Sigmoid colon (tissue), 7 donors: ENCODE results near the gene RAP1GAP. TPM values are rescaled to one million over a fixed set of nuclear protein-coding genes. Genes with fewer than 3 reads are reported as not detected.

Experiments
- DNase-seq: peaks from one replicate; pipeline ENCODE4 v3.0.0-alpha.2; 2019
- H3K27ac ChIP-seq, 4 donors: fragments of 200-600 bp; sonication (generic); one replicate each; pipeline ENCODE4 v1.5.1; 2016 to 2019; ENCODE audit warnings: mild to moderate bottlenecking in 1 of 4
- H3K27me3 ChIP-seq, 3 donors: fragments of 200-600 bp; sonication (generic); one replicate each; pipeline ENCODE4 v1.5.1; 2019; ENCODE audit warnings: mild to moderate bottlenecking in 1 of 3
- H3K36me3 ChIP-seq, 4 donors: fragments of 200-600 bp; sonication (generic); one replicate each; pipeline ENCODE4 v1.5.1; 2016 to 2019
- H3K4me1 ChIP-seq, 4 donors: fragments of 200-600 bp; sonication (generic); one replicate each; pipeline ENCODE4 v1.5.1; 2017 to 2019
- H3K4me3 ChIP-seq, 4 donors: fragments of 200-600 bp; sonication (generic); one replicate each; pipeline ENCODE4 v1.5.1; 2017 to 2019; ENCODE audit warnings: mild to moderate bottlenecking in 2 of 4, moderate library complexity in 1 of 4
- H3K9me3 ChIP-seq, 4 donors: fragments of 200-600 bp in 3 of 4; sonication (generic) in 3 of 4; one replicate each; pipeline versions ENCODE4 v1.5.1 to v1.6.1; 2013 to 2019
- EP300 ChIP-seq, 4 donors: sonication (generic); formaldehyde crosslinking; IDR thresholded peaks; one replicate each; pipeline ENCODE4 v1.6.1; 2017; ENCODE audit warnings: antibody characterized with exemption in 4 of 4
- POLR2A ChIP-seq, 2 donors: fragments of 450-650 bp; IDR thresholded peaks; one replicate each; pipeline ENCODE4 v1.6.1; 2016; ENCODE audit warnings: antibody characterized with exemption in 2 of 2, mild to moderate bottlenecking in 2 of 2, moderate library complexity in 2 of 2
- POLR2AphosphoS5 ChIP-seq, 4 donors: sonication (generic); formaldehyde crosslinking; IDR thresholded peaks; one replicate each; pipeline ENCODE4 v1.6.1; 2017; ENCODE audit warnings: antibody characterized with exemption in 4 of 4
- WGBS, 2 donors: extraction: QIAGEN DNeasy Blood & Tissue Kit; methylation state at CpG; one replicate each; pipeline ENCODE4 v1.1.7; 2013; 5-methylcytosine and 5-hydroxymethylcytosine counted together
- intact Hi-C: fragments of 100-400 bp; cut with DNase I; formaldehyde crosslinking; loops from one replicate; pipeline ENCODE4 v1.15.1; 2023
- polyA plus RNA-seq, 3 donors: library from polyadenylated mRNA; stranded (reverse); fragments of 200-250 nt; gene quantifications; one replicate each; pipeline ENCODE4 v1.2.3, GENCODE V29; 2013
- total RNA-seq, 4 donors: library from RNA; depleted of rRNA; stranded (reverse); fragments of >200 nt; gene quantifications; one replicate each; pipeline ENCODE4 v1.1.0, GENCODE V29; 2016
- TF ChIP-seq, protein P1 (sequence below), 4 experiments: fragments of 450-650 bp in 3 of 4; fragments of 200-600 bp in 1 of 4; IDR thresholded peaks; one replicate each; pipeline ENCODE4 v1.5.1; 2016 to 2019; ENCODE audit warnings: antibody characterized with exemption in 4 of 4, mild to moderate bottlenecking in 3 of 4, moderate library complexity in 2 of 4
- donor health status: healthy with polysubstance abuse.
- donor health status: Bipolar disorder and iron deficiency.
- donor health status: healthy.

RAP1GAP gene
- total and polyA plus RNA-seq, 7 donors: 0.33 to 47.4 (median 12.5) TPM; not detected in 1

DNA sequence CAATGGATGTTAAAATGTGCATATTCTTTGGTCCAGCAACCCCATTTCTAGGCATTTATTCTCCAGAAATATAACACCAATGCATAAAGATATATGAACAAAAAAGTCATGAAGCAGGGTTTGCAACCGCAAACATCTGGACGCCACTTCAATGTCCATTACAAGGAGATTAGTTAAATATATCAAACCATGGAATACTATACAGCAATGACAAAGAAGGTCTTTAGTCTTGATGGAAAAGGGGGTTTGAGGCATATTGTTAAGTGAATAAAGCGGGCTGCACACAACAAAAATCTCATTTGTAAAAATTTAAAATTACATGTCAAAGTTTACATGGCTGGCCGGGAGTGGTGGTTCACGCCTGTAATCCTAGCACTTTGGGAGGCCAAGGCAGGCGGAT lies 31.6 kb downstream of the RAP1GAP start:
- no peak for DNase-seq
- no peaks in the 10 kb centered on the region for H3K9me3 ChIP-seq
- H3K4me1 ChIP-seq: no peaks in the 10 kb centered on the region
- H3K36me3 ChIP-seq: no peaks in the 10 kb centered on the region
- intact Hi-C loops: no loop called here
- H3K4me3 ChIP-seq: no peak overlapping the region
- 88 to 95% methylated on average over 6 of the region's 6 CpGs for WGBS, 2 donors
- H3K27ac ChIP-seq: no peak overlapping the region
- TF ChIP-seq EP300 (IDR thresholded peaks at IDR 0.05) (no peak), POLR2A (IDR thresholded peaks at IDR 0.05) (no peak), POLR2AphosphoS5 (IDR thresholded peaks at IDR 0.05) (no peak)
- TF ChIP-seq, protein P1, sequence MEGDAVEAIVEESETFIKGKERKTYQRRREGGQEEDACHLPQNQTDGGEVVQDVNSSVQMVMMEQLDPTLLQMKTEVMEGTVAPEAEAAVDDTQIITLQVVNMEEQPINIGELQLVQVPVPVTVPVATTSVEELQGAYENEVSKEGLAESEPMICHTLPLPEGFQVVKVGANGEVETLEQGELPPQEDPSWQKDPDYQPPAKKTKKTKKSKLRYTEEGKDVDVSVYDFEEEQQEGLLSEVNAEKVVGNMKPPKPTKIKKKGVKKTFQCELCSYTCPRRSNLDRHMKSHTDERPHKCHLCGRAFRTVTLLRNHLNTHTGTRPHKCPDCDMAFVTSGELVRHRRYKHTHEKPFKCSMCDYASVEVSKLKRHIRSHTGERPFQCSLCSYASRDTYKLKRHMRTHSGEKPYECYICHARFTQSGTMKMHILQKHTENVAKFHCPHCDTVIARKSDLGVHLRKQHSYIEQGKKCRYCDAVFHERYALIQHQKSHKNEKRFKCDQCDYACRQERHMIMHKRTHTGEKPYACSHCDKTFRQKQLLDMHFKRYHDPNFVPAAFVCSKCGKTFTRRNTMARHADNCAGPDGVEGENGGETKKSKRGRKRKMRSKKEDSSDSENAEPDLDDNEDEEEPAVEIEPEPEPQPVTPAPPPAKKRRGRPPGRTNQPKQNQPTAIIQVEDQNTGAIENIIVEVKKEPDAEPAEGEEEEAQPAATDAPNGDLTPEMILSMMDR (IDR thresholded peaks at IDR 0.05): no peak
- H3K27me3 ChIP-seq: peaks cover 0 to 34% (median 0%) of the 10 kb centered on the region in 3 donors

DNA sequence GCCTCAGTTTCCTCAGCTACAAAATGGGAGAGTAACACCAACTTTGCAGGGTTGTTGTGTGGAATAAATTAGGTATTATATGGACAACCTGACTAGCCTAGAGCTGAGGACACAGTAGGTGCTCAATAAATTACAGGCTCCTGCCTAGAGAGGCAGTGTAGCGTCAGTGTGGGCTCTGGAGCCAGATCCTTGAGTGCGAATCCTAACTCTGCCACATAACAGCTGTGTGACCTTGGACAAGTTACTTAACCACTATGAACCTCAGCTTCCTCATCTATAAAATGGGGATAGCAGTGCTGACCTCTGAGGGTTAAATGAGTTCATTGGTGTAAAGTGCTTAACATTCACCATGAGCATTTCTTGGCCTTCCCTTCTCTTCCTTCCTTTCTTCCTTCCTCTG lies 33.1 kb downstream of the RAP1GAP start:
- Histone ChIP-seq H3K4me3 (no peak overlapping the region), H3K27ac (no peak overlapping the region), H3K36me3 (no peaks in the 10 kb centered on the region), H3K9me3 (no peaks in the 10 kb centered on the region), H3K4me1 (no peaks in the 10 kb centered on the region), H3K27me3 (peaks cover 0 to 28% (median 0%) of the 10 kb centered on the region in 3 donors)
- DNase-seq: no peak
- intact Hi-C loops: no loop called here
- 97% methylated on average over 2 of the region's 2 CpGs for WGBS, 2 donors
- TF ChIP-seq POLR2A (IDR thresholded peaks at IDR 0.05): no peak
- TF ChIP-seq, protein P1 (IDR thresholded peaks at IDR 0.05): no peak
- no peak for TF ChIP-seq POLR2AphosphoS5 (IDR thresholded peaks at IDR 0.05)
- no peak for TF ChIP-seq EP300 (IDR thresholded peaks at IDR 0.05)

DNA sequence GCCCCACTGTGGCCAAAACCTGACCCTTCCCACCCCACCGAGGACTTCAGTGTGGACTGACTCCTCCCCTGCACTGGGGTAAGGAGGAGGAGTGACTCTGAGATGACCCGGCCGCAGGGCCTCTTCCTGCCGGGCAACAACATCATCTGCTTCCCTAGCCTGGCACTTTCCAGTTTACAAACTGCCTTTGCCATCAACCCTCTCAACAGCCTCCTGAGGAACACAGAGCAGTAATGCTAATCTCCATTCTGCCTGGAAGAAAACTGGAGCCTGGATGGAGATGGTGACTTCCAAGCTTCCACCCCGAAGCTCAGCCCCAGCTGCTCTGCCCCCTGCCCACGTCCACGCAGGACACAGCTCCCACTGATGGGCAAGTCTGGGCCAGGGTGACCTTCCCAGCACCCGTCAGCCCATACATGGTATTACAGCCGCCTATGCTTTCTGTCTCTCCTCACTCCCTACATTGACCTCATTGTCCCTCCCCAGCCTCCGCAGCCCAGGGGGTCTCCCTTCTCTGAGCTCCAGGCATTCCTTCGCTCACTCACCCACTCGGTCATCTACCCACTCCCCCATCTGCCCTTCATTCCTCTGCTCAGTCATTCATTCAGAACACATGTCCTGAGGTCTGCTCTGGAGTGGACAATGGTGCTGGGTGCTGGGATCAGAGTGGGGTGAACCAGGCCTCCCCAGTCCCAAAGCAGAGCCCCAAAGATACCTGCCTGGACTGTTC lies 34.2 kb downstream of the RAP1GAP start:
- no peak overlapping the region for H3K27ac ChIP-seq
- DNase-seq: no peak
- peaks cover 0 to 28% (median 0%) of the 10 kb centered on the region in 3 donors for H3K27me3 ChIP-seq
- no peak overlapping the region for H3K4me3 ChIP-seq
- H3K9me3 ChIP-seq: no peaks in the 10 kb centered on the region
- H3K4me1 ChIP-seq: no peaks in the 10 kb centered on the region
- TF ChIP-seq POLR2A (IDR thresholded peaks at IDR 0.05) (no peak), POLR2AphosphoS5 (IDR thresholded peaks at IDR 0.05) (no peak), EP300 (IDR thresholded peaks at IDR 0.05) (no peak)
- TF ChIP-seq, protein P1 (IDR thresholded peaks at IDR 0.05): no peak
- H3K36me3 ChIP-seq: no peaks in the 10 kb centered on the region
- intact Hi-C loops: no loop called here
- 62 to 76% methylated on average over 12 of the region's 12 CpGs for WGBS, 2 donors

DNA sequence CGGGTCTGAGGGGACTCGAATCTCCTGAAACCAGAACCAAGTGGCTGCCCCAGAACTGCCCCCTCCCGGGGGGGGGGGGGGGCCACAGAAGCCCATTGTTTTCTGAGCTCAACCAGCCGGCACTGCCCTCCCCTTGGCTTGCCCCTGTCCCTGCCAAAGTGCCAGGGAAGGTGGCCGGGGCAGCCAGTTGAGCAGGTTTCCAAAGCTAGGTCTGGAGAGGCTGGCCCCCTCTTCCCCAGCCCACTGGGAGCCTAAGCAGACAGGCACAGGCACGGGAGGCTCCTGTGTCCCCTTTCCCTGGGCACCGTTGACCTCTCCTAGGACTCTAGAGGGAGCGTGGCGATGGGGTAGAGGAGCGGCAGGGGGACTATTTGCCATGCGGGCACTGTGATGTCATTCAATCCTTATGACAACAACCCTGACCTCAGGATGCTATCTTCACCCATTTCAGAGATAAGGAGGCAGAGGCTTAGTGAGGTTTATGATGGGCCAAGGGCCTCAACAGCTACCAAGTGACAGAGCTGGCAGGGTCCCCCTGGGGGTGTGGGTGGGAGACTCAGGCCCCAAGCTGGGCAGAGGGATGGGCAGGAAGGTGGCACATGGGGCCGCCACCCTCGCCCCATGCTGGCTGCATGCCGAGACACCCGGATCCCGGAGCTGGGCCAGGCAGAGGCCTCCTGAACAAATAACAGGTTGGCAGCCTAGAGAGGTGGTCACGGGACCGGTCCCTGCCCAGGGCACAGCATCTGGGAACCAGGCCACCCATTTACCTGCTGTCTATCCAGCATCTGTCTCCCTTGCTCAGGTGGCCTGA lies 35.0 kb downstream of the RAP1GAP start:
- Histone ChIP-seq H3K9me3 (no peaks in the 10 kb centered on the region), H3K27me3 (peaks cover 0 to 29% (median 0%) of the 10 kb centered on the region in 3 donors), H3K27ac (no peak overlapping the region), H3K36me3 (no peaks in the 10 kb centered on the region), H3K4me1 (no peaks in the 10 kb centered on the region), H3K4me3 (no peak overlapping the region)
- DNase-seq: no peak
- TF ChIP-seq, protein P1 (IDR thresholded peaks at IDR 0.05): no peak
- TF ChIP-seq EP300 (IDR thresholded peaks at IDR 0.05) (no peak), POLR2AphosphoS5 (IDR thresholded peaks at IDR 0.05) (no peak), POLR2A (IDR thresholded peaks at IDR 0.05) (no peak)
- WGBS, 2 donors: 22 to 74% methylated on average over 18 of the region's 18 CpGs
- intact Hi-C loops: no loop called here
